LNCaP clone FGC (cell line): ENCODE results near the gene USP43.

Source experiments
- DNase-seq: peaks from one replicate; pipeline ENCODE4 v3.0.0-alpha.2; 2011; ENCODE audit warnings: low read depth
- H3K4me3 ChIP-seq: 2 replicates; pipeline ENCODE4 v1.5.1; 2011; ENCODE audit warnings: mild to moderate bottlenecking, low read depth, low read length, control low read depth
- TF ChIP-seq, protein P1 (sequence below): IDR thresholded peaks from 2 replicates; pipeline ENCODE4 v1.5.1; 2012; ENCODE audit warnings: mild to moderate bottlenecking; ENCODE audit not compliant: control insufficient read depth, insufficient read depth; ENCODE audit errors: extremely low read depth

USP43 gene

DNA sequence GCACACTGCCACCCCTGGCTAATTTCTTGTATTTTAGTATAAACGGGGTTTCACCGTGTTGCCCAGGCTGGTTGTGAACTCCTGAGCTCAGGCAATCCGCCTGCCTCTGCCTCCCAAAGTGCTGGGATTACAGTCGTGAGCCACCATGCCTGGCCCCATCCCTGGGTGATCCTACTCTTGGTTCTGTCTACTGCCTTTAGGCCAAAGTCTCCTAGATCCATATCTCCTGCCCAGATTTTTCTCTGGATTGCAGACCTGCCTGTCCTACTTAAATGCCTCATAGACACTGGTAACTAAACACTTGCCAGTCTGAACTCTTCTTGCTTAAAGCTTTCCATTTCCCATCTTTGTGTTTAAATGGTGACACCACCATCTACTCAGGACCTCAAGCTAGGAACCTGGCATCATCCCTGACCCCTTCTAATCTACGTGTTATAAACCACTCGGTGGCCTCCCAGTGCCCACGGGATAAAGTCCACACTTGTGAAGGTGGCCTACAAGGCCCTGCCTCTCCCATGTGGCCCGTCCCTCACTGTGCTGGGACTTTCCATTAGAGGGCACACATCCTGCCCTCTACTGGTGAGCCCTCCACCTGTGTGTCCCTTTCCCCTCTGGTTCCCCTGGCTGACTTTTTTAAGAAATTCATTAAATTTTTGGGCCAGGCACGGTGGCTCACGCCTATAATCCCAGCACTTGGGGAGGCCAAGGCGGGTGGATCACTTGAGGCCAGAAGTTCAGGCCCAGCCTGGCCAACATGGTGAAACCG lies 51.1 kb downstream of the USP43 start:
- TF ChIP-seq, protein P1, sequence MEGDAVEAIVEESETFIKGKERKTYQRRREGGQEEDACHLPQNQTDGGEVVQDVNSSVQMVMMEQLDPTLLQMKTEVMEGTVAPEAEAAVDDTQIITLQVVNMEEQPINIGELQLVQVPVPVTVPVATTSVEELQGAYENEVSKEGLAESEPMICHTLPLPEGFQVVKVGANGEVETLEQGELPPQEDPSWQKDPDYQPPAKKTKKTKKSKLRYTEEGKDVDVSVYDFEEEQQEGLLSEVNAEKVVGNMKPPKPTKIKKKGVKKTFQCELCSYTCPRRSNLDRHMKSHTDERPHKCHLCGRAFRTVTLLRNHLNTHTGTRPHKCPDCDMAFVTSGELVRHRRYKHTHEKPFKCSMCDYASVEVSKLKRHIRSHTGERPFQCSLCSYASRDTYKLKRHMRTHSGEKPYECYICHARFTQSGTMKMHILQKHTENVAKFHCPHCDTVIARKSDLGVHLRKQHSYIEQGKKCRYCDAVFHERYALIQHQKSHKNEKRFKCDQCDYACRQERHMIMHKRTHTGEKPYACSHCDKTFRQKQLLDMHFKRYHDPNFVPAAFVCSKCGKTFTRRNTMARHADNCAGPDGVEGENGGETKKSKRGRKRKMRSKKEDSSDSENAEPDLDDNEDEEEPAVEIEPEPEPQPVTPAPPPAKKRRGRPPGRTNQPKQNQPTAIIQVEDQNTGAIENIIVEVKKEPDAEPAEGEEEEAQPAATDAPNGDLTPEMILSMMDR, result no peak

DNA sequence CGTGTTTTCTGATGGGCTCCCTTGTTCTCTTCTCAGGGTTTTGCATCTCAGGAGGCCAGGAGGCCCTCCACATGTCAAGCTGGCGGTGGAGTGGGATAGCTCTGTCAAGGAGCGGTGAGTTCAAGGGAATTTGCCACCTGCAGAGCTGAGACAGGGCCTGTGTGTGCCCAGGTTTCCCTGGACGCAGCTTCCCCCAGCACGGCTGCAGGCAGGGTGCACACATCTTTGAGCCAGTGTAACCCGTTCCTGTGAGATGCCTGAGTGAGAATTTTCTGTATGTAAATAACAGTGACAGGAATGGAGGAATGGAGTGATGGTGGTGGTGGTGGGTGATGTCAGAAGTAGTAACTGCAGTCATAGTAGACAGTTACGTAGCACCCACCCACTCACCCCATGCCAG lies 54.8 kb downstream of the USP43 start:
- TF ChIP-seq, protein P1, result no peak
- DNase-seq, result no peak

More for the DNA sequence above, 51.1 kb downstream of the USP43 start:
- H3K4me3 ChIP-seq, result no peak overlapping the region
- no peak for DNase-seq

DNA sequence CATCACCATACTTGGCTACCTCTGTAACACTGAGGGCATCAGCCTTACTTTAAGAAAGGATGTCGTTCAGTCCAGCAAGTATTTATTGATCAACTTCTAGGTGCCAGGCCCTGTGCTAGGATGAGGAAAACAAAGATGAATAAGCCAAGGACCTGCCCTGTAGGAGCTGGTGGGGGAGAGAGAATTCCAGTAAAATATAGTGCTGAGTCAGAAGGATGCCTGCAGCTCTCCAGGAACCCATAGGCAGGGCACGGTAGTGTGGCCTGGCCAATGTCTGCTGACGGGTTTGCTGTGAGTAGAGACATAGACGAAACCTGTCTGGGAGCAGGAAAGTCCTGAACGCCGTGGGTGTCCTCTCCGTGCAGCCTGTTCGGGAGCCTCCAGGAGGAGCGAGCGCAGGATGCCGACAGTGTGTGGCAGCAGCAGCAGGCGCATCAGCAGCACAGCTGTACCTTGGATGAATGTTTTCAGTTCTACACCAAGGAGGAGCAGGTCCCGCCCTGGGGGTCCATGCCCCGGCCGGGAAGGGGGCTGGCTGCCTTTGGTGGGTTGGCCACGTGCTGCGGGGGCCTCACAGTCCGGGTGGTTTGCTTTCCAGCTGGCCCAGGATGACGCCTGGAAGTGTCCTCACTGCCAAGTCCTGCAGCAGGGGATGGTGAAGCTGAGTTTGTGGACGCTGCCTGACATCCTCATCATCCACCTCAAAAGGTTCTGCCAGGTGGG lies 55.6 kb downstream of the USP43 start:
- no peak for DNase-seq
- TF ChIP-seq, protein P1, result no peak
- no peak overlapping the region for H3K4me3 ChIP-seq

More for the DNA sequence above, 54.8 kb downstream of the USP43 start:
- H3K4me3 ChIP-seq, result no peak overlapping the region

DNA sequence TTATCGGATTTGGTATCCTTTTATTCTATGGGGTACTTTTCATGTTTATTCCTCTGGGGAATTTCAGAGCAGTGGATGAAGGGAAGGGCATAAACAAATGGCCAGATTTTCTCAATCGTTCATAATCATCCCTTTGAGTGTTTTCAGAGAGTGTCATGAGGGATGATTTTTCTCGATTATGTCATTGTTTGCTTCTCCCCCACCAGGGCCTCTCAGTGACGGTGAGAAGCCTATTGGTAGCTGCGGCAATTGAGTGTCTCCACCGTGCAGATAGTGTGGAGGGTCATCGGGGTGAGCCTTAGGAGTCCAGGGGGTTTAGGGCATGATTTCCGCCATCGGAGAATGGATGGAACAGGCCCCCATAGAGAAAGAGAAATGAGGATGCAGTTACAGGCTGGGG lies 57.2 kb downstream of the USP43 start:
- H3K4me3 ChIP-seq, result no peak overlapping the region
- TF ChIP-seq, protein P1, result no peak
- DNase-seq, result no peak

DNA sequence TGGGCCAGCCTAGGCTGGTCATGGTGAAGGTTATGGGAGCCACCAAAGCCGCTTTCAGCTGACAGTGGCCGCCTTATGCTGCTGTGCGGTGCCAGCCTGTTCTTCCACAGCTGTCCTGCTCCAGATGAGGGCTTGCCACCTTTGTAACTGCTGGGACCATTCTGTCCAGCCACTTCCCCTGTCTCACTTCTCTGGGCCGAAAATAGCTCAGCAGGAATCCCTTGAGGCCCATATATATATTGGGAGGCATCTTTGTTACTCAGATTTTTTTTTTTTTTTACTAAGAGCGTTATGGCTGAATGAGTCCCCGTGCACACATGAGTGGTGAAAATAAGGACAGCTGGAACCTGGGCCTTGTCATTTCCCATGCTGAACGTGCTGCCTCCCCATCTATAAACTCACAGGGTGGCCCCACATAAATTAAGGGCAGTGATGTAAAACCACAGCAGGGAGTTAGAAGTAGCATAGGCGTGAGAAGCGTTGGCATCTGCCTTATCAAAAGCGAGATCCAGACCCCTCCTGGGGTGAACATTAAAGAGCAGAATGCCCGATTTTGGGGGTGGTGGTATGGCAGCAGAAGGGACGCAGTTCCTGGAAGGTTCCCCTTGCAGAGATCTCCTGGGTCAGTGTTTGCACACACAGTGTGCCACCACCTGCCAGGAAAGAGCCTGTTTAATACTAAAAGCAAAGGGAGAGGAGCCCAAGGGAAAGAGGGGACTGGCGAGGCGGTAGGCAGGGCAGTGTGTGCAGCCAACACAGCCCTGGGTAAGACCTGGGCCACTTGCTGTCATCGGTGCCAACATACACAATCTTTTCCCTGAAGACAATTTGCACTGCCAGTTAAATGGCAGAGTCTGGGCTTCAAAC lies 57.8 kb downstream of the USP43 start:
- H3K4me3 ChIP-seq, result no peak overlapping the region
- DNase-seq, result no peak
- TF ChIP-seq, protein P1, result no peak

DNA sequence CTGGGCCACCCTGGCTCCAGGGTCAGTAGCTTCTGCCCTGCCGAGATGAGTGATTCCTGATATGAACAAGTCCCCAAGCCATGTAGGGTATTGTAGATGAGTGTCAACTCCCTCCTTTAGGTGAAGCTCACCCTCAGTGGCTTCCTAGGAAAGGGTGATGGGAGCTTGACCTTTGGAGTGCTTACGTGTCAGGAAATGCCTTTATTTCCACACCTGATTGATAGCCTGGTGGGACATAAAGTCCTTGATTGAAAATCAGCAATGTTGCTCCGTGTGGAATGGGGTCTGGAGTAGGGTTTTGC lies 58.4 kb downstream of the USP43 start:
- DNase-seq, result no peak
- TF ChIP-seq, protein P1, result no peak
- no peak overlapping the region for H3K4me3 ChIP-seq
